DMS114 treated with DMSO at 0.1 percent for 48 hours (cell line): ENCODE measurements around the gene NADSYN1.

ENCODE experiments used
- DNase-seq: peaks from one replicate; lab custom pipeline; 2025; ENCODE audit not compliant: unreplicated experiment; lab: John Stamatoyannopoulos, UW

Gene NADSYN1

GRCh38 chr11:71472941-71473792, 20.2 kb downstream of the NADSYN1 start:
- no peak for DNase-seq

GRCh38 chr11:71473793-71474080, 20.7 kb downstream of the NADSYN1 start:
- no peak for DNase-seq

- no peak for DNase-seq
Observed at GRCh38 chr11:71474141-71474770, 21.3 kb downstream of the NADSYN1 start.

GRCh38 chr11:71474771-71475483, 21.9 kb downstream of the NADSYN1 start:
- DNase-seq, result no peak

GRCh38 chr11:71476031-71476430, 23.0 kb downstream of the NADSYN1 start:
- DNase-seq, result no peak

GRCh38 chr11:71476926-71477640, 24.1 kb downstream of the NADSYN1 start:
- no peak for DNase-seq

- no peak for DNase-seq
Observed at GRCh38 chr11:71477641-71478527, 24.9 kb downstream of the NADSYN1 start.

- no peak for DNase-seq
Observed at GRCh38 chr11:71478528-71478840, 25.5 kb downstream of the NADSYN1 start.

GRCh38 chr11:71481101-71481960, 28.3 kb downstream of the NADSYN1 start:
- no peak for DNase-seq

GRCh38 chr11:71482216-71482615, 29.2 kb downstream of the NADSYN1 start:
- DNase-seq, result no peak

- DNase-seq, result no peak
Observed at GRCh38 chr11:71482746-71483364, 29.9 kb downstream of the NADSYN1 start.

- no peak for DNase-seq
Observed at GRCh38 chr11:71483692-71484091, 30.7 kb downstream of the NADSYN1 start.

- DNase-seq, result no peak
Observed at GRCh38 chr11:71484248-71485062, 31.5 kb downstream of the NADSYN1 start.

GRCh38 chr11:71485063-71485399, 32.0 kb downstream of the NADSYN1 start:
- DNase-seq, result no peak

GRCh38 chr11:71485466-71485865, 32.5 kb downstream of the NADSYN1 start:
- DNase-seq, result no peak

- DNase-seq, result no peak
Observed at GRCh38 chr11:71486320-71486719, 33.3 kb downstream of the NADSYN1 start.

- no peak for DNase-seq
Observed at GRCh38 chr11:71488681-71489270, 35.8 kb downstream of the NADSYN1 start.
